ENCODE data around the gene PKP3.
"Not testable (repeated sequence)": the region's sequence is repeated elsewhere in the genome, so short reads cannot be mapped to it uniquely, and the experiment has no call there.

PKP3 gene

DNA sequence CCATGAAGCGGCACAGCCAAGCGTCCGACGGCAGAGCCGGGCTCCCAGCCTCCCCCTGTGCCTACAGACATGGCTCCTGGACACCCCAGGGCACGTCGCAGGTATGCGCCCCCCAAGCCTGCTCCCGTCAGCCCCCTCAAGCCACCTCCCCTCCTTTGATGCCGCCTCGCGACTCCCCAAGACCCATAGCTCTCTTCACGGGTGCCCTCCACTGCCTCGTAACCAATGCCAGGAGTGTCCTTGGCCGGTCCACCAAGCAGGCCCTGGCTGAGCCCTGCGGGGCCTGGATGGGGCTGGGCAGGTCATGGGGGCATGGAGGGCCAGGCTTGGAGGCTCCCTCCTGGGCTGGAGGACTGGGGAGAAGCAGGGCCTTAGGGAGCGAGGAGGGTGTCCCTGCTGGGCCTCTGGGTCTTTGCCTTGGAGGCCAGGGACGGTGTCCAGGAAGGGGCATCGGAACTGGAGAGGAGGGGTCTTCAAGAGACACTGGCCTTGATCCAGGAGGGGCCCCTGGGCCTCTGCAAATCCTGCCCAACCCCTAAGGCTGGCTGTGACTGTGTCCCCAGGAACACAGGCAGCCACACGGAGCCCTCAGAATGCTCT is 38.6 kb downstream of the PKP3 start:
- no peak for DNase-seq

DNA sequence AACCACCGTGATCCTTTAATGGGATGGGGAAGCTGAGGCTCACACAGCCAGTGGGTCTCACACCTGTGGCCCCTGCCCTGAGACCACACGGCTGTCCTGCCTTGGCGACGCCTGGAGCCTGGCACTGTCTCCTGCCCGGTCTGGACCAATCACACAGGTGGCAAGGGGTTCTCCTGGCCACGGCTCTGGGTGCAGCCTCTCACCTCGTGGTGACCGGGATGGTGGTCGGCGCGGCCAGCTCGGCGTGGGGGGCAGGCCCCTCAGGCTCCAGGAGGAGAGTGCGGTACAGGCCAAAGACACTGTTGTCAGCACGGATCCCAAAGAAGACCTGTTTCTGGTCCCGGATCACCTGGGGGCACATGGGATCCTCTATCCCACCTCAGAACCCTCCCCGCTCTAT is 39.1 kb downstream of the PKP3 start:
- no peak for DNase-seq

DNA sequence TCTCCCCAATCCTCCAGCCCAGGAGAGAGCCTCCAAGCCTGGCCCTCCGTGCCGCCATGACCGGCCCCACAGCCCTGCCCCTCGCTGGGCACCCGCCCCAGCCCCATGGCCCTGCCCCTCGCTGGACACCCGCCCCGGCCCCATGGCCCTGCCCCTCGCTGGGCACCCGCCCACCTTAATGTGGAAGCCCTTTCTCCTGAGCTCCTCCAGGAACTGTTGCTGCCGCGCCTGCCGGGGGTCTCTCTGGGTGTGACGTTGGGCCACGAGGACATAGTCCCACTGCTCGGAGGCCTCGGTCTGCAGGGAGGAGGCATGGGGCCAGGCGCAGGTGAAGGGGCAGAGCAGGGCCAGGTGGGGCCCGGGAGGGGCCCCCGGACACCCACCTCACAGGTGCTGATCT is 39.6 kb downstream of the PKP3 start:
- DNase-seq: no peak

DNA sequence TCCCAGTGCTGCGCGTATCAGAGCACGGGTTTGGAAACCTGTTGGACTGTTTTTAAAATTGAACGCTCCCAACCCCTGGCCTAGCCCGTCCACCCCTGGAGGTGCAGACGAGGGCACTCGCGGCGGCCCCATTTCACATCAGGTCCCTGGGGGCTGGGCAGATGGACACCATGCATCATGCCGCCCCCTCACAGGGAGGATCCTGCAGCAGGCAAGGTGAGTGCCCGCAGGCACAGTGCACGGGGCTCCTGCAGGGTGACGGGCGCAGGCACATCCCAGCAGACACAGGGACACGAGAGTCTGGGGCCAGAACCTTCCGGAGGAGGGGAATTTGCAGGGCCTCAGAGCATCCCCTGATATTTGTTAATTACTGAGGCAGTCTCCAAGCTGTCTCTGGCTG is 40.5 kb downstream of the PKP3 start:
- DNase-seq: no peak

DNA sequence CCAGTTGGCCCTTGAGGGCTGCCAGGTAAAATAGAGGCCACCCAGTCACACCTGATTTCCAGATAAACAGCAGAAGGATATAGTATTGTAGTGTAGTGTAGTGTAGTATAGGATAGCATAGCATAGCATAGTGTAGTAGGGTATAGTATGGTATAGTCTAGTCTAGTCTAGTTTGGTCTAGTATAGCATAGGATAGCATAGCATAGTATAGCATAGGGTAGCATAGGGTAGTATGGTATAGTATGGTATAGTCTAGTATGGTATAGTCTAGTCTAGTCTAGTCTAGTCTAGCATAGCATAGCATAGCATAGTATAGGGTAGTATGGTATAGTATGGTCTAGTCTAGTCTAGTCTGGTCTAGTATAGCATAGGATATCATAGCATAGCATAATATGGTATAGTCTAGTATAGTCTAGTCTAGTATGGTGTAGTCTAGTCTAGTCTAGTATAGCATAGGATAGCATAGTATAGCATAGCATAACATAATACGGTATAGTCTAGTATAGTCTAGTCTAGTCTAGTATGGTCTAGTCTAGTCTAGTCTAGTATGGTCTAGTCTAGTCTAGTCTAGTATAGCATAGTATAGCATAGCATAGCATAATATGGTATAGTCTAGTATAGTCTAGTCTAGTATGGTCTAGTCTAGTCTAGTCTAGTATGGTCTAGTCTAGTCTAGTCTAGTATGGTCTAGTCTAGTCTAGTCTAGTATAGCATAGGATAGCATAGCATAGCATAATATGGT is 41.2 kb downstream of the PKP3 start:
- not testable (repeated sequence) for DNase-seq

GRCh38 chr11:437228-437870 is 43.3 kb downstream of the PKP3 start:
- DNase-seq: no peak

GRCh38 chr11:438101-438844 is 44.3 kb downstream of the PKP3 start:
- no peak for DNase-seq

GRCh38 chr11:439315-440064 is 45.5 kb downstream of the PKP3 start:
- DNase-seq: no peak

- DNase-seq: no peak
These were observed 46.3 kb downstream of the PKP3 start for GRCh38 chr11:440065-441042.

- no peak for DNase-seq
These were observed 47.0 kb downstream of the PKP3 start for GRCh38 chr11:441043-441417.

DNA sequence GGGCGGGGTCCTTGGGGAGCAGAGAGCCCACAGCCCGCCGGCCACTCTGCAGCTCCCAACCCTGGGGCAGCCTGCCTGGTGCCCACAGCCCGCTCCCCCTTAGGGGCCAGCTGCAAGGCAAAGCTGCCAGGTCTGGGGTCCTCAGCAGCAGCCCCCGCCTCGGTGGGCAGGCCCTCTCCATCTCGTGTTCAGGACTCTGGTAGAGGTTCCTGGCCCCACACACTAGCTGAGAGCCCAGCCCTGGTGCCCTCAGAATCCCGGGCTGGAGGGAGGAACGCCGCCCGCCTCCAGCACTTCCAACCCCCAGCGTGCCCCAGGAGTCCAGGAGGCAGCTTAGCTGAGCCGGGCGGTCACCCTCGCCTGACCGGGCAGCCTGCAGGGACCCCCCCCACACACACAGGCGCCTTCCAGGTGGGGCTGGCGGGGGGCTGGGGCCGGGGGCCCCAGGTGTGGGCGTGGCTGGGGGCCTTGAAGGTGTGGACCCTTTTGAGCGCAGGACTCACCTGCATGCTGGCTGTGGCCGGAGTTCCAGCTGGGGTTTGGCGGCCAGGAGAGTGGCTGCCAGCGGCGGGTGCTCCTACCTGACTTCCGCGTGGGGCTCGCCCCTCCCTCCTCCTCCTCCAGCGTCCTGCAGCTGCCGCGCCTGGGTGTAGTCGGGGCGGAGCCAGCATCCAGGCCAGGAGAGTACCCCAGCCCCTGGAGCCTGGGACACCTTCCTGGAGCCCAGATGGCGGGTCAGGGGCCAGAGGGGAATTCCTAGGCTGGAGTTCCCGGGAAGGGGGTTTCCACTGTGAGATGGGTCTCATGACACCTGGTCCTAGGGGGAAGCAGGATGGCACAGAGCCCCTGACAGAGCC is 47.6 kb downstream of the PKP3 start, which contains the start of gene ANO9:
Gene ANO9 (minus strand): TSS at position 594 of the 857 bp plus-strand sequence. CDS start 85 bp downstream, at position 509.
- DNase-seq: no peak

GRCh38 chr11:442611-443081 is 48.6 kb downstream of the PKP3 start:
- no peak for DNase-seq

- no peak for DNase-seq
These were observed 49.7 kb downstream of the PKP3 start for GRCh38 chr11:443542-444199.

- DNase-seq: no peak
These were observed 50.6 kb downstream of the PKP3 start for GRCh38 chr11:444396-445144.

DNA sequence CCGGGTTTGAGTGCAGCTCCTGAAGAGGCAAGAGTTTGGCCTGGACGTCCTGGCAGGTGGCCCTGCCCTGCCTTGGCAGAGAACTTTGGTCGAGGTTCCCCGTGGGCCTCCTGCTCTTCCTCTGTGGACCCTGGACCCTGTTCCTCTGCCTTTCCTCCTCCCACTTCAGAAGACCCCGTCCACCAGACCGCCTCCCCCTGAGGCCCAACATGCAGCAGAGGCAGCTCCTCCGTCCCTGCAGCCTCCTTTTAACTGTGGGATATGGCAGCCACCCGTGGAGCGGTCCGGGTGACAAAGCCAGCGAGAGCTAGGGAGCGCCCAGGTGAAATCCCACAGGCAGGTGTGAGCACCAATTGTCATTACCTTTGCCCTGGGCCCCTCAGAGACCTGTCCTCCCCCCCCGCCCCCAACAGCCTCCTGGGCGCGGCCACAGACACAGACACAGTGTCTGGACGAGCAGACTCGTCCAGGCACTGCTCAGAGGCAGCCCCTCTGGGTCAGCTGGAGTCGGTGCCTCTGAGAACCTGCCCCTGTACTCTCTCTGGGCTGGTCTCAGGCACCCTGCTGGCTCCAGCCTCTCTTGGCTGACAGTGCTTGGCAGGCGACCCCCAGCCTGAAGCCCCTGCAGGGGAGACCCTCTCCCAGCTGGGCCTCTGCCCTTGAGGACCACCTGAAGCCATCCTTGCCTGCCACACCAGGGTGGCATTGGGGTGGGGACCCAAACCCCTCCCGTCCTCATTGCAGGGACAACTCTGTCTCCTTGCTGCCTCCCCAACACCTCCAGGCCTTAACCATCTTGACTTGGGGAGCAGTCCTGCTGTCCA is 52.0 kb downstream of the PKP3 start:
- no peak for DNase-seq

DNA sequence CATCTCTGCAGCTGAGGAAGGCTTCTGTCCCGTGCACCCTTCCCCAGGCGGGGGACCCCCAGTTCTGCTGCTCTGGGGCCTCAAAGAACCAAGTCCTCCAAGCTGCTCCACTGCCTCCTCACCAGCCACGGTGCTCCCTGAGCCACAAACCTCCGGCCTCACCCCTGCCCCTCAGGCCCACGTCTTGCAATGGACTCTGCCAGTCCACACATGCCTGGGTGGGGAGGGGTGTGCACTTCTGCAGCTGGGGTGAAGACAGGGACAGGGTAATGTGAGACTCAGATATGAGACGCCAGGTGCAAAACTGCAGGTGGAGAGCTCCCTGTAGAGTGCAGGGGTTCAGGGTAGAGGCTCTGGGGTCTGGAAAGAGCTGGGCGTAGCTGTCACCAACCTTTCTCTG is 52.9 kb downstream of the PKP3 start:
- DNase-seq: no peak

DNA sequence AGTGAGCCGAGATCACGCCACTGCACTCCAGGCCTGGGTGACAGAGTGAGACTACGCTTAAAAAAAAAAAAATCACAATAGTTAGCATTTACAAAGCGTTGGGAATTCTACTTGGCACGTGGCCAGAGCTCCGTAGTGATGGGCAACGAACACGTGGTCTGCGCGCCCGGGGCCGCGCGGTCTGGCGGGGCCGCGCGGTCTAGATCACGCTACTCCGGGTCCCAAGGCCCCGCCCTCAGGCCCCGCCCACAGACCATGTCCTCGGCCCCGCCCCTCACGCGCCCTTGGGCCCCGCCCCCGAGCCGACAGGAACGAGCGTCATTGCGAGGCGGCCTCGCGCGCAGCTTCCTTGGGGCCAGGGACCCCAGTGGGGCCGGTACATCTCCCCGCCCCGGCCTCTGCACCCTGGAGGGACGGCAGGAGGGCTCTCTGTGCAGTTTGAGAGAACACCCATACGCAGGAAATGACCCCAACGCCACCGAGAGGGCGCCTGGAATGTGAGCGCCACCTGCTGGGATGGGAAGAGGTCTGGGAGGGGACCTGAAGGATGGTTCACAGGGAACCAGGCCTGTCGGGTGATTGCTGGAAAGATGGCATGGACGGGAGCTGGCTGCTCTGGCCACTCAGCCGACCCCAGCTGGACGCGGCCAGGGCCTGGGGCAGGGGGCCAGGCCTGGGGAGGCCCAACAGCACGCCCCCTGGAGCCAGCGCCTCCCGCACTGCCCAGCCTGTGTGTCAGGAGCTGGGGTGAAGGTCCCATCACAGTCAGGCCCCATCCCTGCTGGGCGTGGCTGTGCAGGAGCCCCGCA is 54.1 kb downstream of the PKP3 start:
- DNase-seq: peak; percentile 26
